Smooth muscle cell (in vitro differentiated cells): ENCODE measurements around the gene FNDC3B. TPM values are rescaled to one million over a fixed set of nuclear protein-coding genes. Genes with fewer than 3 reads are reported as not detected.

ENCODE experiments used
- DNase-seq: peaks from one replicate; lab custom pipeline; 2025; ENCODE audit not compliant: unreplicated experiment; lab: John Stamatoyannopoulos, UW
- H2AFZ ChIP-seq: fragments of 200-600 bp; sonication (generic); 2 replicates; pipeline ENCODE4 v1.6.0; 2016; ENCODE audit warnings: antibody characterized with exemption, low read depth, mild to moderate bottlenecking
- H3F3A ChIP-seq: fragments of 200-600 bp; sonication (generic); 2 replicates; pipeline ENCODE4 v1.6.0; 2017; ENCODE audit warnings: antibody characterized with exemption, low read depth
- H3K27ac ChIP-seq: fragments of 200-600 bp; sonication (generic); 2 replicates; pipeline ENCODE4 v1.5.1; 2016; ENCODE audit warnings: low read depth, mild to moderate bottlenecking
- H3K27me3 ChIP-seq: fragments of 200-600 bp; sonication (generic); 2 replicates; pipeline ENCODE4 v1.6.1; 2016; ENCODE audit warnings: low read depth, mild to moderate bottlenecking
- H3K36me3 ChIP-seq: fragments of 200-600 bp; sonication (generic); 2 replicates; pipeline ENCODE4 v1.5.1; 2016; ENCODE audit warnings: low read depth
- H3K4me1 ChIP-seq: fragments of 200-600 bp; sonication (generic); 2 replicates; pipeline ENCODE4 v1.5.1; 2016; ENCODE audit warnings: low read depth
- H3K4me2 ChIP-seq: fragments of 200-600 bp; sonication (generic); 2 replicates; pipeline ENCODE4 v1.6.0; 2016; ENCODE audit warnings: mild to moderate bottlenecking
- H3K4me3 ChIP-seq: fragments of 200-600 bp; sonication (generic); 2 replicates; pipeline ENCODE4 v1.5.1; 2016; ENCODE audit warnings: mild to moderate bottlenecking
- H3K79me2 ChIP-seq: fragments of 200-600 bp; sonication (generic); 2 replicates; pipeline ENCODE4 v1.6.0; 2016; ENCODE audit warnings: low read depth, mild to moderate bottlenecking
- H3K9ac ChIP-seq: fragments of 200-600 bp; sonication (generic); 2 replicates; pipeline ENCODE4 v1.6.0; 2016; ENCODE audit warnings: low read depth
- H3K9me3 ChIP-seq: fragments of 200-600 bp; sonication (generic); replicated peaks from 2 replicates; pipeline ENCODE4 v1.5.1; 2016; ENCODE audit warnings: low read depth
- H4K20me1 ChIP-seq: fragments of 200-600 bp; sonication (generic); 2 replicates; pipeline ENCODE4 v1.6.0; 2016; ENCODE audit warnings: low read depth
- WGBS: methylation state at CpG from one replicate; pipeline ENCODE4 v1.1.7; 2016; ENCODE audit warnings: low lambda C conversion rate; 5-methylcytosine and 5-hydroxymethylcytosine counted together
- polyA plus RNA-seq: library from polyadenylated mRNA; unstranded; fragments of >200 nt; fragmentation: Nextera tagmentation; extraction: Ambion mirVana; gene quantifications from 2 replicates; pipeline ENCODE4 v1.2.1, GENCODE V29; 2016
- total RNA-seq: library from RNA; depleted of rRNA; stranded (reverse); fragments of >200 nt; gene quantifications from 2 replicates; pipeline ENCODE4 v1.2.3, GENCODE V29; 2014
- TF ChIP-seq, protein P1 (sequence below): fragments of 200-600 bp; sonication (generic); IDR thresholded peaks from 2 replicates; pipeline ENCODE4 v1.5.1; 2017; ENCODE audit warnings: borderline replicate concordance, mild to moderate bottlenecking, antibody characterized with exemption; ENCODE audit not compliant: insufficient read depth, poor library complexity, severe bottlenecking

FNDC3B gene
- total and polyA plus RNA-seq, 2 experiments from 2014 or later = 149 to 294 TPM

- no peak overlapping the region for H2AFZ ChIP-seq
- peaks cover 9% of the 10 kb centered on the region for H3K79me2 ChIP-seq
- H3K9me3 ChIP-seq = no peaks in the 10 kb centered on the region
- H3K36me3 ChIP-seq = peaks cover 9% of the 10 kb centered on the region
- WGBS = 89% methylated on average over 8 of the region's 8 CpGs
- H3K9ac ChIP-seq = no peak overlapping the region
- TF ChIP-seq, protein P1, sequence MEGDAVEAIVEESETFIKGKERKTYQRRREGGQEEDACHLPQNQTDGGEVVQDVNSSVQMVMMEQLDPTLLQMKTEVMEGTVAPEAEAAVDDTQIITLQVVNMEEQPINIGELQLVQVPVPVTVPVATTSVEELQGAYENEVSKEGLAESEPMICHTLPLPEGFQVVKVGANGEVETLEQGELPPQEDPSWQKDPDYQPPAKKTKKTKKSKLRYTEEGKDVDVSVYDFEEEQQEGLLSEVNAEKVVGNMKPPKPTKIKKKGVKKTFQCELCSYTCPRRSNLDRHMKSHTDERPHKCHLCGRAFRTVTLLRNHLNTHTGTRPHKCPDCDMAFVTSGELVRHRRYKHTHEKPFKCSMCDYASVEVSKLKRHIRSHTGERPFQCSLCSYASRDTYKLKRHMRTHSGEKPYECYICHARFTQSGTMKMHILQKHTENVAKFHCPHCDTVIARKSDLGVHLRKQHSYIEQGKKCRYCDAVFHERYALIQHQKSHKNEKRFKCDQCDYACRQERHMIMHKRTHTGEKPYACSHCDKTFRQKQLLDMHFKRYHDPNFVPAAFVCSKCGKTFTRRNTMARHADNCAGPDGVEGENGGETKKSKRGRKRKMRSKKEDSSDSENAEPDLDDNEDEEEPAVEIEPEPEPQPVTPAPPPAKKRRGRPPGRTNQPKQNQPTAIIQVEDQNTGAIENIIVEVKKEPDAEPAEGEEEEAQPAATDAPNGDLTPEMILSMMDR = no peak
- peak overlapping the region; percentile 86 for H3K27ac ChIP-seq
- H3F3A ChIP-seq = peaks cover 79% of the 10 kb centered on the region
- no peak for DNase-seq
- H3K4me1 ChIP-seq = peaks cover 8% of the 10 kb centered on the region
- no peaks in the 10 kb centered on the region for H3K27me3 ChIP-seq
- no peak overlapping the region for H3K4me3 ChIP-seq
- H4K20me1 ChIP-seq = peaks cover 87% of the 10 kb centered on the region
- no peak overlapping the region for H3K4me2 ChIP-seq
These were observed 271.8 kb downstream of the FNDC3B start for GRCh38 chr3:172311217-172311616.

- TF ChIP-seq, protein P1 = no peak
- Histone ChIP-seq H3K27ac (peak overlapping the region; percentile 10), H4K20me1 (peaks cover 86% of the 10 kb centered on the region), H2AFZ (no peak overlapping the region), H3K36me3 (peaks cover 9% of the 10 kb centered on the region), H3F3A (peaks cover 79% of the 10 kb centered on the region), H3K9ac (no peak overlapping the region), H3K4me2 (no peak overlapping the region), H3K4me1 (peaks cover 6% of the 10 kb centered on the region), H3K27me3 (no peaks in the 10 kb centered on the region), H3K79me2 (peaks cover 5% of the 10 kb centered on the region), H3K9me3 (no peaks in the 10 kb centered on the region), H3K4me3 (no peak overlapping the region)
- DNase-seq = no peak
- WGBS = 90% methylated on average over 6 of the region's 6 CpGs
These were observed 272.6 kb downstream of the FNDC3B start for GRCh38 chr3:172312001-172312400.

- Histone ChIP-seq H3K36me3 (peaks cover 9% of the 10 kb centered on the region), H3K79me2 (peaks cover 5% of the 10 kb centered on the region), H3K27ac (peak overlapping the region; percentile 99), H3K4me1 (peaks cover 10% of the 10 kb centered on the region), H3K27me3 (no peaks in the 10 kb centered on the region), H3K4me3 (no peak overlapping the region), H2AFZ (no peak overlapping the region), H3K4me2 (no peak overlapping the region), H3K9me3 (no peaks in the 10 kb centered on the region), H4K20me1 (peaks cover 83% of the 10 kb centered on the region), H3K9ac (no peak overlapping the region), H3F3A (peaks cover 85% of the 10 kb centered on the region)
- TF ChIP-seq, protein P1 = no peak
- WGBS = 90% methylated on average over 5 of the region's 5 CpGs
- DNase-seq = no peak
These were observed 273.3 kb downstream of the FNDC3B start for GRCh38 chr3:172312711-172313110.

DNA sequence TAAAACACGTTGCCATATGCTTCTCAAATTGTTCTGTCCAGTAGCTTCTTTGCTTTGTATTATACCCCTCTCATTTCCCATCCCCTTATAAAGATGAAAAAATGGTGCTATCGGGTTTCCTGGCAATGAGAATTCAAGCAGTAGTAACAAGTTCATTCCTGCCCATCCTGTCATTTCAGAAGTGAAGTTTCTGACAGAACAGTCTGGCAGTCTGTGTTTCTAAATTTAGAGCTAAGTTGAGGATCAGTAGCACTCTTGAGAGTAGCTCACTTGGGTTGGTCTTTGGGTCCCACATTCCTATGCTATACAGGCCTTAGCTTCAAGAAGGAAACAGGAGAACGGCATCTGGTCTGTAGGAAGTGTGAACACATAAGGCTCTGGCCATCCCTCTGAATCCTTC, 274.3 kb downstream of the FNDC3B start:
- no peak overlapping the region for H3K9ac ChIP-seq
- WGBS = 42% methylated on average over 3 of the region's 3 CpGs
- no peak overlapping the region for H3K4me2 ChIP-seq
- no peak overlapping the region for H3K4me3 ChIP-seq
- peaks cover 9% of the 10 kb centered on the region for H3K36me3 ChIP-seq
- DNase-seq = no peak
- H3K27ac ChIP-seq = peak overlapping the region; percentile 99
- no peaks in the 10 kb centered on the region for H3K9me3 ChIP-seq
- no peaks in the 10 kb centered on the region for H3K27me3 ChIP-seq
- H4K20me1 ChIP-seq = peaks cover 86% of the 10 kb centered on the region
- H3F3A ChIP-seq = peaks cover 87% of the 10 kb centered on the region
- peaks cover 12% of the 10 kb centered on the region for H3K79me2 ChIP-seq
- H3K4me1 ChIP-seq = peaks cover 20% of the 10 kb centered on the region
- TF ChIP-seq, protein P1 = no peak
- H2AFZ ChIP-seq = no peak overlapping the region
